NCI-H1930 (cell line): ENCODE results near the gene IFNE.

Experiments
- DNase-seq, 2 experiments: peaks; one replicate each; lab custom pipeline; 2025; lab: John Stamatoyannopoulos, UW

IFNE gene

GRCh38 chr9:21482213-21482612 lies at the start of gene IFNE:
IFNE (minus strand) TSS chr9:21482313; CDS start chr9:21481694, 619 bp downstream.
- DNase-seq, result no peak

- DNase-seq, result no peak
Measured at GRCh38 chr9:21528123-21528808, 46.2 kb upstream of the IFNE start.

GRCh38 chr9:21527579-21527978 lies 45.5 kb upstream of the IFNE start:
- DNase-seq, result no peak

- DNase-seq, result no peak
Measured at GRCh38 chr9:21525174-21525573, 43.1 kb upstream of the IFNE start.

- DNase-seq, result no peak
Measured at GRCh38 chr9:21524099-21524830, 42.2 kb upstream of the IFNE start.

- no peak for DNase-seq
Measured at GRCh38 chr9:21523021-21524014, 41.2 kb upstream of the IFNE start.

GRCh38 chr9:21522348-21522747 lies 40.2 kb upstream of the IFNE start:
- DNase-seq, result no peak

- DNase-seq, result no peak
Measured at GRCh38 chr9:21521448-21521847, 39.3 kb upstream of the IFNE start.

- DNase-seq, result no peak
Measured at GRCh38 chr9:21520501-21521228, 38.6 kb upstream of the IFNE start.

- no peak for DNase-seq
Measured at GRCh38 chr9:21519855-21520434, 37.8 kb upstream of the IFNE start.

- no peak for DNase-seq
Measured at GRCh38 chr9:21516796-21517195, 34.7 kb upstream of the IFNE start.

- no peak for DNase-seq
Measured at GRCh38 chr9:21513431-21513830, 31.3 kb upstream of the IFNE start.

- no peak for DNase-seq
Measured at GRCh38 chr9:21510806-21511205, 28.7 kb upstream of the IFNE start.

- DNase-seq, result no peak
Measured at GRCh38 chr9:21507483-21507790, 25.3 kb upstream of the IFNE start.

- no peak for DNase-seq
Measured at GRCh38 chr9:21506626-21507482, 24.7 kb upstream of the IFNE start.

- no peak for DNase-seq
Measured at GRCh38 chr9:21505425-21506179, 23.5 kb upstream of the IFNE start.

GRCh38 chr9:21504894-21505293 lies 22.8 kb upstream of the IFNE start:
- no peak for DNase-seq

- DNase-seq, result no peak
Measured at GRCh38 chr9:21504113-21504512, 22.0 kb upstream of the IFNE start.

GRCh38 chr9:21502586-21502985 lies 20.5 kb upstream of the IFNE start:
- no peak for DNase-seq

- DNase-seq, result no peak
Measured at GRCh38 chr9:21499912-21500311, 17.8 kb upstream of the IFNE start.
